Neural cell (in vitro differentiated cells): ENCODE results near the gene HACL1.

Source experiments
- CTCF ChIP-seq: fragments of 450-650 bp; IDR thresholded peaks from 2 replicates; pipeline ENCODE4 v1.5.1; 2014; ENCODE audit warnings: antibody characterized with exemption, mild to moderate bottlenecking, moderate library complexity; ENCODE audit not compliant: poor library complexity, severe bottlenecking
- POLR2AphosphoS5 ChIP-seq: IDR thresholded peaks from 2 replicates; pipeline ENCODE4 v1.6.1; 2012
- TAF1 ChIP-seq: IDR thresholded peaks from 2 replicates; pipeline ENCODE4 v1.6.1; 2012; ENCODE audit warnings: low read depth

DNA sequence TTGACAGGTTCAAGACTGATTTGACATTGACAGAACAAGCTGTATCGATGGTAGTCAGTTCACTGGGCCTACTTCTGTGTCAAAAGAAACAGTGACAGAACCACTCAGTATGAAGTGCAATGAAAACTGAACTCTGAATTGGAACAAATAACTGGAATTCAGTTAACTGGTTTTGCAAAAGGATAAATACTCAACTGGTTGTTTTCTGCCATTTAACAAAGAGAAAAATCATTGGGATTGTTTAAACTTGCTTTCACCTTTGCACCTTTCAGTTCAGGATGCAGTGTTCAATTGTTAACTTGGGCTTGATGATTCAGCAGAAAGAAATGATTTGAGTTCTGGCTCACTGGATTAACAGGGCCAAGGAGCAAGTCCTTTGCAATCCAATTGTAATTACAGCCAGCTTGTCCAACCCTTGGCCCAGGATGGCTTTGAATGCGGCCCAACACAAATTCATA is 5.1 kb upstream of the HACL1 start:
- TF ChIP-seq CTCF (no peak), TAF1 (no peak), POLR2AphosphoS5 (no peak)
